Uterus (tissue), 4 donors: ENCODE measurements around the gene IFRD1. TPM values are rescaled to one million over a fixed set of nuclear protein-coding genes. Genes with fewer than 3 reads are reported as not detected.

Experiments used
- DNase-seq, 2 donors: peaks; one replicate each; pipeline ENCODE4 v3.0.0-alpha.2; 2019 to 2020
- H3K27ac ChIP-seq, 2 donors: fragments of 200-600 bp; sonication (generic); 1 replicate in 1 of 2; 2 replicates in 1 of 2; pipeline ENCODE4 v1.5.1; 2016 to 2018
- H3K27me3 ChIP-seq, 2 donors: fragments of 200-600 bp; sonication (generic); one replicate each; pipeline ENCODE4 v1.5.1; 2018 to 2019; ENCODE audit warnings: control low read depth in 1 of 2
- H3K36me3 ChIP-seq, 2 donors: fragments of 200-600 bp; sonication (generic); one replicate each; pipeline ENCODE4 v1.5.1; 2019; ENCODE audit warnings: control low read depth in 1 of 2
- H3K4me1 ChIP-seq, 2 donors: fragments of 200-600 bp; sonication (generic); one replicate each; pipeline ENCODE4 v1.5.1; 2018 to 2019; ENCODE audit warnings: control low read depth in 1 of 2
- H3K4me3 ChIP-seq, 2 donors: fragments of 200-600 bp; sonication (generic); 1 replicate in 1 of 2; 2 replicates in 1 of 2; pipeline ENCODE4 v1.5.1; 2018 to 2019; ENCODE audit warnings: mild to moderate bottlenecking in 1 of 2
- H3K9me3 ChIP-seq, 2 donors: fragments of 200-600 bp; sonication (generic); one replicate each; pipeline ENCODE4 v1.5.1; 2019; ENCODE audit warnings: control low read depth in 1 of 2
- POLR2A ChIP-seq, 2 donors: fragments of 450-650 bp; IDR thresholded peaks; one replicate each; pipeline ENCODE4 v1.6.1; 2016; ENCODE audit warnings: antibody characterized with exemption in 2 of 2, mild to moderate bottlenecking in 1 of 2, moderate library complexity in 1 of 2
- intact Hi-C: fragments of 100-400 bp; cut with DNase I; formaldehyde crosslinking; loops from one replicate; pipeline ENCODE4 v1.15.1; 2023; ENCODE audit warnings: low total_unique reads
- total RNA-seq, 4 donors: library from RNA; depleted of rRNA in 3 of 4; stranded (reverse); fragments of >200 nt in 3 of 4; gene quantifications; one replicate each; pipeline versions ENCODE4 v1.1.0 to v1.2.4, GENCODE V29; 2014 to 2023
- TF ChIP-seq, protein P1 (sequence below), 4 experiments: fragments of 200-600 bp in 2 of 4; fragments of 450-650 bp in 2 of 4; sonication (generic) in 2 of 4; IDR thresholded peaks; one replicate each; pipeline ENCODE4 v1.5.1; 2016 to 2019; ENCODE audit warnings: antibody characterized with exemption in 4 of 4, mild to moderate bottlenecking in 2 of 4, moderate library complexity in 1 of 4
- donor health status: DM: yes; HTN: yes; CAD: no.

IFRD1 gene
- total RNA-seq, 4 donors from 2014 or later = 26.4 to 60.1 (median 36.3) TPM

DNA sequence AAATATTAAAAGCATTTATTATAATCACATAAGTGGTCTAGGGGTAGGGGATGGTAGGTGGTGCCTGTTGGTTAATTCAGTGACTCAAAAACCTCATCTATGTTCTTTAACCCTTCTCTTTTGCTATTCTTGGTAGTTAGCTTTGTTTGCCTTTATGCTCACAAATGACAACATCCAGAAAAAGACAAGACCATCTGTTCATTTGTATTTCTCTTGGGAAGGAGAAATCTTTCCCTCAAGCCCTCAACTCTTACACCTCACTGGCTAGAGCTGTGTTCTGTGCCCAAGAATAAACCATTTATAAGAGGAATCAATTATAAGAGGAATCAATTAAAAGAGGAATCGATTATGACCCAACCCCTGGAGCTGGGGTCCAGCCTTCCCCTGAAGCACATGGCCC, 10.8 kb upstream of the IFRD1 start:
- Histone ChIP-seq H3K9me3 (no peaks in the 10 kb centered on the region), H3K36me3 (no peaks in the 10 kb centered on the region), H3K4me1 (no peaks in the 10 kb centered on the region), H3K27me3 (no peaks in the 10 kb centered on the region), H3K4me3 (no peak overlapping the region), H3K27ac (no peak overlapping the region)
- intact Hi-C loops = no loop called here
- no peak for DNase-seq
- TF ChIP-seq, protein P1, sequence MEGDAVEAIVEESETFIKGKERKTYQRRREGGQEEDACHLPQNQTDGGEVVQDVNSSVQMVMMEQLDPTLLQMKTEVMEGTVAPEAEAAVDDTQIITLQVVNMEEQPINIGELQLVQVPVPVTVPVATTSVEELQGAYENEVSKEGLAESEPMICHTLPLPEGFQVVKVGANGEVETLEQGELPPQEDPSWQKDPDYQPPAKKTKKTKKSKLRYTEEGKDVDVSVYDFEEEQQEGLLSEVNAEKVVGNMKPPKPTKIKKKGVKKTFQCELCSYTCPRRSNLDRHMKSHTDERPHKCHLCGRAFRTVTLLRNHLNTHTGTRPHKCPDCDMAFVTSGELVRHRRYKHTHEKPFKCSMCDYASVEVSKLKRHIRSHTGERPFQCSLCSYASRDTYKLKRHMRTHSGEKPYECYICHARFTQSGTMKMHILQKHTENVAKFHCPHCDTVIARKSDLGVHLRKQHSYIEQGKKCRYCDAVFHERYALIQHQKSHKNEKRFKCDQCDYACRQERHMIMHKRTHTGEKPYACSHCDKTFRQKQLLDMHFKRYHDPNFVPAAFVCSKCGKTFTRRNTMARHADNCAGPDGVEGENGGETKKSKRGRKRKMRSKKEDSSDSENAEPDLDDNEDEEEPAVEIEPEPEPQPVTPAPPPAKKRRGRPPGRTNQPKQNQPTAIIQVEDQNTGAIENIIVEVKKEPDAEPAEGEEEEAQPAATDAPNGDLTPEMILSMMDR (IDR thresholded peaks at IDR 0.05) = no peak
- TF ChIP-seq POLR2A (IDR thresholded peaks at IDR 0.05) = no peak

DNA sequence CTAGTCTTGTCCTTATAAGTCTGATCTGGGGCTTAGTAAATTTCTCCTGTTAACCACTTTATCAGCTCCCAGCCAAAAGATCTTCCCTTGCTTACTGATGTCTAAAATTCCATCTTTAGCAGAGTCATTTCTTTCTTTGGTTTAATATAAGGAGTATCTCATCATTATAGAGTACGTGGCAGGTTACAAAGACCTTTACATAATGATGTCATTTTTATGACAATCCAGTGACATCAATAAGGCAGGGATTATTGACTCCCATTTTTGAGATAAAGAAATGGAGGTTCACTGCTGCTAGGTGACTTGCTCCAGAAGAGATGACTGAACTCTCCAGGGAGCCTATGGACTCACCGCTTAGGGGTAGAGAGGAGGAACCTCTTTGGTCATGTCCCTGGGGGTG, 8.1 kb upstream of the IFRD1 start:
- H3K4me1 ChIP-seq = no peaks in the 10 kb centered on the region
- intact Hi-C loops = no loop called here
- H3K27me3 ChIP-seq = no peaks in the 10 kb centered on the region
- TF ChIP-seq POLR2A (IDR thresholded peaks at IDR 0.05) = no peak
- TF ChIP-seq, protein P1 (IDR thresholded peaks at IDR 0.05) = no peak
- no peaks in the 10 kb centered on the region for H3K36me3 ChIP-seq
- DNase-seq = no peak
- H3K4me3 ChIP-seq = no peak overlapping the region
- no peak overlapping the region for H3K27ac ChIP-seq
- no peaks in the 10 kb centered on the region for H3K9me3 ChIP-seq

DNA sequence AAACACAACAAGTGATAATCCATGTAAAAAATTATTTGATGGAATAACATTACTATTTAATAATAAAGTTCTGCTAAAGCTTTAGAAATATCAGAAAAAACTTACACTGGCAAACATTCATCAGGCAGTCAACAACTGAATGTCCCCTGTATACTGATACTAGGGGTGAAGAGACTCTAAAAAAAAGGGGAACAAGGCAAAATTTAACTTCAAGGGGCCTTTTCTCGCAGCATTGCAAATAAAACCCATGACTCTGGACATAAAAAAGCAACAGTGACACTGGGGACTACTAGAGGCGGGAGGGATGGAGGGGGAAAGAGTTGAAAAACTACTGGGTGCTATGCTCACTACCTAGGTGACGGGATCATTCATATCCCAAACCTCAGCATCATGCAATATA, 5.8 kb upstream of the IFRD1 start:
- Histone ChIP-seq H3K27ac (no peak overlapping the region), H3K27me3 (no peaks in the 10 kb centered on the region), H3K9me3 (no peaks in the 10 kb centered on the region), H3K36me3 (no peaks in the 10 kb centered on the region), H3K4me3 (no peak overlapping the region), H3K4me1 (no peaks in the 10 kb centered on the region)
- intact Hi-C loops = no loop called here
- TF ChIP-seq, protein P1 (IDR thresholded peaks at IDR 0.05) = no peak
- TF ChIP-seq POLR2A (IDR thresholded peaks at IDR 0.05) = no peak
- no peak for DNase-seq

DNA sequence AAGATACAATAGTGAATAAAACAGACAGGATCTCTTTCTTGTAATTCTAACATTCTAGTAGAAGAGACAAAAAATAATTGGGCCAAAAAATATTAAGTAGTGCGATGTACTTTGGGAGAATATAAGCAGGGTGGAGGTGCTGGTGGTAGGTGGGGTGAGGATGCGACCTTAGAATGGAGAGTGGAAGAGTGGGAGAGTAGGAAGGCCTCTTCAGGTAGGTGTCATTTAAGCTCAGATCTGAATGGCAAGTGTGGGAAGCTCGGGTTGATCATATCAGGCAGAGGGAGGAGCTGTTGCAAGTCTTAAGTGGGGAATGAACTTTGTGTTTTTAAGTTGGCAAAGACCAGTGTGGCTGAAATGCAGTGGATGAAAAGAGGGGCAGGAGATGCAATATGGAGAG, 3.8 kb upstream of the IFRD1 start:
- intact Hi-C loops = no loop called here
- Histone ChIP-seq H3K27me3 (no peaks in the 10 kb centered on the region), H3K4me1 (no peaks in the 10 kb centered on the region), H3K9me3 (no peaks in the 10 kb centered on the region), H3K36me3 (no peaks in the 10 kb centered on the region), H3K27ac (no peak overlapping the region), H3K4me3 (no peak overlapping the region)
- no peak for TF ChIP-seq POLR2A (IDR thresholded peaks at IDR 0.05)
- TF ChIP-seq, protein P1 (IDR thresholded peaks at IDR 0.05) = no peak
- no peak for DNase-seq

DNA sequence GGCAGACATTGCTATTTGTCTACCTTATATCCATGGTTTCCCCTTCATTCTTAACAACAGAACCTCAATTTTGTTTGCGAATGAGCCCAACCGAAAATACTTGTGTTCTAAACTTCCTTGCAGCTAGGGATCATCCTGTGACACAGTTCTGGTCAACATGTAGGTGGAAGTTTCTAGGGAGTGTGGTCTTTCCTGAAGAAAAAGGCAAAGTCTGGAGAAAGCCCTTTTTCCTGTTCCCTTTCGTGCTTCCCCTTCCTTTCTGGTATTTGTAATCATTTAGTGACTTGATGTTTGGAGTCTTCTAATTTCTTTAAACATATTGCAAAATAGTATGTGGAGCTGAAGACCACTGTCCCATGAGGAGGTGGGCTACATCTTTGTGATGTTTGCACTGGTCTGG, 2.9 kb upstream of the IFRD1 start:
- Histone ChIP-seq H3K27ac (no peak overlapping the region), H3K27me3 (no peaks in the 10 kb centered on the region), H3K4me1 (peaks cover under 1 to 6% of the 10 kb centered on the region in 2 donors), H3K9me3 (no peaks in the 10 kb centered on the region), H3K4me3 (no peak overlapping the region), H3K36me3 (no peaks in the 10 kb centered on the region)
- TF ChIP-seq, protein P1 (IDR thresholded peaks at IDR 0.05) = no peak
- TF ChIP-seq POLR2A (IDR thresholded peaks at IDR 0.05) = no peak
- intact Hi-C loops = no loop called here
- DNase-seq = no peak
